Measurements from ENCODE around the gene FCAR. TPM values are rescaled to one million over a fixed set of nuclear protein-coding genes. Genes with fewer than 3 reads are reported as not detected.
A peak's percentile ranks its signal among the peaks of the same experiment; 100 is the strongest.
"Not testable (repeated sequence)": the region's sequence is repeated elsewhere in the genome, so short reads cannot be mapped to it uniquely, and the experiment has no call there.

FCAR gene
- polyA plus RNA-seq, 2 of the 4 experiments (the other 2 are of a cell fraction): not detected

GRCh38 chr19:54901153-54901552, 27.1 kb downstream of the FCAR start:
- H3K4me1 ChIP-seq, H3K4me3 ChIP-seq, POLR2A ChIA-PET, H3K9me3 ChIP-seq, H3K4me2 ChIP-seq, H3K27ac ChIP-seq, FAIRE-seq: not testable (repeated sequence)
- WGBS (ENCODE audit: missing lambda C conversion rate): 13% methylated on average over 8 of the region's 8 CpGs
- DNase-seq (ENCODE audit: low read depth in 1 of 2, low spot score in 1 of 2) (peak in 1 of 2 experiments; percentile 52), ATAC-seq (peak; percentile 54 to 88)
- peak; percentile 54 to 71; a peak in 3 of 4 replicates for TF ChIP-seq CEBPB (IDR thresholded peaks at IDR 0.05)
- TF ChIP-seq HES2 (IDR thresholded peaks at IDR 0.05): 0 out of 2 replicates have a peak, but pooled peaks have one; percentile 20
- CTCF ChIA-PET: interaction anchor here (1.5 to 2.0 kb wide), 2 partner anchors 20 kb away, joined by 4 to 5 read pairs; no protein-coding TSS in a partner anchor

- no peaks in the 10 kb centered on the region for H3K9me3 ChIP-seq
Observed at GRCh38 chr19:54902061-54902460, 28.0 kb downstream of the FCAR start.

GRCh38 chr19:54903303-54903702, 29.3 kb downstream of the FCAR start:
- Histone ChIP-seq H3K4me2 (no peak overlapping the region), H3K4me3 (no peak overlapping the region), H3K4me1 (no peaks in the 10 kb centered on the region), H3K9me3 (no peaks in the 10 kb centered on the region), H3K27ac (no peak overlapping the region)
- ATAC-seq (no peak), FAIRE-seq (no peak), DNase-seq (ENCODE audit: low read depth in 1 of 2, low spot score in 1 of 2) (no peak)
- CTCF ChIA-PET: no interaction called here
- TF ChIP-seq ZNF302 (CRISPR knock-in tag; IDR thresholded peaks at IDR 0.05): no peak
- TF ChIP-seq REST (IDR thresholded peaks at IDR 0.05): no peak
- no peak for TF ChIP-seq E2F6 (IDR thresholded peaks at IDR 0.05; ENCODE audit: borderline replicate concordance, low read depth)
- TF ChIP-seq HEYL (CRISPR knock-in tag; IDR thresholded peaks at IDR 0.05): no peak
- no peak for TF ChIP-seq NR3C1 (IDR thresholded peaks at IDR 0.05)
- TF ChIP-seq BCL3 (IDR thresholded peaks at IDR 0.05): no peak
- WGBS (ENCODE audit: missing lambda C conversion rate): 58% methylated on average over 6 of the region's 6 CpGs
- POLR2A ChIA-PET: no interaction called here

More at GRCh38 chr19:54902061-54902460, 28.0 kb downstream of the FCAR start:
- DNase-seq (ENCODE audit: low read depth in 1 of 2, low spot score in 1 of 2): no peak
- Histone ChIP-seq H3K27ac (no peak overlapping the region), H3K4me1 (no peaks in the 10 kb centered on the region), H3K4me2 (no peak overlapping the region), H3K4me3 (no peak overlapping the region)
- TF ChIP-seq HOXB13 (CRISPR knock-in tag; IDR thresholded peaks at IDR 0.05; ENCODE audit: low read depth): no peak
- TF ChIP-seq TFCP2L1 (CRISPR knock-in tag; IDR thresholded peaks at IDR 0.05): no peak
- TF ChIP-seq MAZ (IDR thresholded peaks at IDR 0.05; ENCODE audit: borderline replicate concordance, low read depth, low read length): no peak
- TF ChIP-seq CHD2 (IDR thresholded peaks at IDR 0.05; ENCODE audit: low read length, partially characterized antibody): no peak
- TF ChIP-seq TP53 (CRISPR knock-in tag; IDR thresholded peaks at IDR 0.05): no peak
- TF ChIP-seq RARB (CRISPR knock-in tag; IDR thresholded peaks at IDR 0.05): no peak
- TF ChIP-seq POLR2AphosphoS2 (conservative IDR thresholded peaks at IDR 0.05; ENCODE audit: low read length): no peak
- TF ChIP-seq MAFK (IDR thresholded peaks at IDR 0.05; ENCODE audit: partially characterized antibody): no peak
- no peak for TF ChIP-seq MYC (IDR thresholded peaks at IDR 0.05; ENCODE audit: borderline replicate concordance, low read length)
- TF ChIP-seq ZSCAN20 (CRISPR knock-in tag; IDR thresholded peaks at IDR 0.05): no peak
- no peak for TF ChIP-seq NR3C1 (IDR thresholded peaks at IDR 0.05)
- no peak for TF ChIP-seq ZC3H11A (IDR thresholded peaks at IDR 0.05)
- TF ChIP-seq ZNF302 (CRISPR knock-in tag; IDR thresholded peaks at IDR 0.05): no peak
- TF ChIP-seq KDM5A (IDR thresholded peaks at IDR 0.05): no peak
- no peak for TF ChIP-seq JUN (IDR thresholded peaks at IDR 0.05)
- ATAC-seq: no peak
- ChIA-PET CTCF (interaction anchor here (0.8 to 2.0 kb wide), 2 partner anchors 11 to 19 kb away, joined by 4 read pairs; no protein-coding TSS in a partner anchor), POLR2A (interaction anchor here (0.6 kb wide), 1 partner anchor 198 kb away, joined by 7 read pairs; no protein-coding TSS in a partner anchor)
- 19% methylated on average over 3 of the region's 3 CpGs for WGBS (ENCODE audit: missing lambda C conversion rate)
- FAIRE-seq: no peak

GRCh38 chr19:54904261-54904660, 30.2 kb downstream of the FCAR start:
- H3K27ac ChIP-seq; ATAC-seq; DNase-seq (ENCODE audit: low read depth in 1 of 2, low spot score in 1 of 2); H3K4me3 ChIP-seq; FAIRE-seq; POLR2A ChIA-PET; H3K9me3 ChIP-seq; H3K4me2 ChIP-seq; CTCF ChIA-PET; H3K4me1 ChIP-seq: not testable (repeated sequence)
- 14% methylated on average over 4 of the region's 4 CpGs for WGBS (ENCODE audit: missing lambda C conversion rate)

Measured in A549 (cell line).